Epithelial cell of esophagus (primary cell): ENCODE results near the gene FAM83B.

Experiments
- DNase-seq: peaks from one replicate; pipeline ENCODE4 v3.0.0; 2010; ENCODE audit warnings: low read depth
- H3K4me3 ChIP-seq: 2 replicates; pipeline ENCODE4 v1.5.1; 2011; ENCODE audit warnings: mild to moderate bottlenecking, low read length, control low read depth
- CTCF ChIP-seq: IDR thresholded peaks from 2 replicates; pipeline ENCODE4 v1.5.1; 2011; ENCODE audit warnings: low read depth, mild to moderate bottlenecking, low read length, control low read depth, inconsistent platforms; ENCODE audit not compliant: insufficient read depth; ENCODE audit errors: missing control alignments

FAM83B gene

GRCh38 chr6:54990001-54990400, 143.4 kb downstream of the FAM83B start:
- TF ChIP-seq CTCF, result no peak
- DNase-seq, result peak; percentile 36
- no peak overlapping the region for H3K4me3 ChIP-seq
